OCI-LY7 (cell line): ENCODE data around the gene VANGL1. TPM values are rescaled to one million over a fixed set of nuclear protein-coding genes. Genes with fewer than 3 reads are reported as not detected.

Experiments used
- BruUV-seq: library from RNA; stranded (reverse); fragments of 400-500 nt; replicated peaks from 2 replicates; lab custom pipeline; 2021; lab: Mats Ljungman, UMichigan
- CTCF ChIA-PET: fragments of 300-600 bp; sonication (Branson Sonifier 250); formaldehyde crosslinking; loops from one replicate; lab custom pipeline; 2022; ENCODE audit warnings: antibody characterized with exemption; ENCODE audit not compliant: unreplicated experiment; lab: Charles Lee
- POLR2A ChIA-PET: fragments of 300-600 bp; sonication (Branson Sonifier 250); formaldehyde crosslinking; loops from one replicate; lab custom pipeline; 2022; ENCODE audit warnings: antibody characterized with exemption; lab: Charles Lee
- DNase-seq: peaks from one replicate; pipeline ENCODE4 v3.0.0-alpha.2; 2015; ENCODE audit warnings: low spot score
- H2AFZ ChIP-seq: fragments of 200-600 bp; sonication (generic), shearing (Covaris generic); 2 replicates; pipeline ENCODE4 v1.6.1; 2014; ENCODE audit warnings: mild to moderate bottlenecking, antibody characterized with exemption, low read length, moderate library complexity
- H3K27ac ChIP-seq: fragments of 200-600 bp; sonication (generic); 2 replicates; pipeline ENCODE4 v1.5.1; 2014; ENCODE audit warnings: mixed run types, low read depth, mild to moderate bottlenecking, moderate library complexity, low read length, inconsistent platforms; ENCODE audit not compliant: poor library complexity, severe bottlenecking
- H3K36me3 ChIP-seq: fragments of 200-600 bp; sonication (generic); 2 replicates; pipeline ENCODE4 v1.6.1; 2014; ENCODE audit warnings: mild to moderate bottlenecking, antibody characterized with exemption, low read length, moderate library complexity, mixed read lengths; ENCODE audit not compliant: insufficient read depth
- H3K4me1 ChIP-seq: fragments of 200-600 bp; sonication (generic); 2 replicates; pipeline ENCODE4 v1.5.1; 2014; ENCODE audit warnings: mild to moderate bottlenecking, low read length; ENCODE audit not compliant: insufficient read depth, poor library complexity, severe bottlenecking
- H3K4me2 ChIP-seq: fragments of 200-600 bp; sonication (generic); 2 replicates; pipeline ENCODE4 v1.6.1; 2014; ENCODE audit warnings: mild to moderate bottlenecking, low read length
- H3K4me3 ChIP-seq: fragments of 200-600 bp; sonication (generic); 2 replicates; pipeline ENCODE4 v1.5.1; 2014; ENCODE audit warnings: mild to moderate bottlenecking, low read depth, low read length; ENCODE audit not compliant: poor library complexity, severe bottlenecking
- H3K79me2 ChIP-seq: fragments of 200-600 bp; sonication (generic); 2 replicates; pipeline ENCODE4 v1.6.1; 2016; ENCODE audit warnings: low read depth, mild to moderate bottlenecking, low read length, moderate library complexity, mixed read lengths; ENCODE audit not compliant: insufficient read depth
- H3K9me2 ChIP-seq: fragments of 200-600 bp; sonication (generic); 2 replicates; pipeline ENCODE4 v1.6.1; 2016; ENCODE audit warnings: mild to moderate bottlenecking, low read length, mixed read lengths; ENCODE audit not compliant: insufficient read depth
- H3K9me3 ChIP-seq: fragments of 200-600 bp; sonication (generic); 2 replicates; pipeline ENCODE4 v1.6.1; 2014; ENCODE audit warnings: mild to moderate bottlenecking, mixed run types, low read length, mixed read lengths
- H4K20me1 ChIP-seq: fragments of 200-600 bp; sonication (generic); 2 replicates; pipeline ENCODE4 v1.6.1; 2014; ENCODE audit warnings: mild to moderate bottlenecking, antibody characterized with exemption, low read length, moderate library complexity, mixed read lengths; ENCODE audit not compliant: insufficient read depth
- CTCF ChIP-seq: fragments of 200-600 bp; sonication (generic); conservative IDR thresholded peaks from 2 replicates; pipeline ENCODE4 v1.5.1; 2014; ENCODE audit warnings: mild to moderate bottlenecking, antibody characterized with exemption, low read length, moderate library complexity, mixed read lengths
- EZH2phosphoT487 ChIP-seq: fragments of 200-600 bp; sonication (generic); IDR thresholded peaks from 2 replicates; pipeline ENCODE4 v1.6.1; 2018; ENCODE audit warnings: low read depth, borderline replicate concordance, mild to moderate bottlenecking, mixed run types, antibody characterized with exemption, low read length, moderate library complexity, mixed read lengths
- intact Hi-C: fragments of 100-400 bp; cut with micrococcal nuclease; formaldehyde crosslinking; loops from one replicate; pipeline ENCODE4 v1.10.0; 2022; ENCODE audit not compliant: unreplicated experiment
- total RNA-seq, 2 experiments: library from RNA; depleted of rRNA in 1 of 2; stranded (reverse); fragments of >200 nt in 1 of 2; shearing (Covaris generic) in 1 of 2; gene quantifications; 2 replicates each; pipeline ENCODE4 v1.2.3, GENCODE V29; 2014 to 2022

Gene VANGL1
- total RNA-seq, 2 experiments from 2014 or later, result 1.2 TPM; not detected in 1

- no TSS peak for BruUV-seq
Measured at GRCh38 chr1:115651391-115651790, 9.6 kb downstream of the VANGL1 start.

DNA sequence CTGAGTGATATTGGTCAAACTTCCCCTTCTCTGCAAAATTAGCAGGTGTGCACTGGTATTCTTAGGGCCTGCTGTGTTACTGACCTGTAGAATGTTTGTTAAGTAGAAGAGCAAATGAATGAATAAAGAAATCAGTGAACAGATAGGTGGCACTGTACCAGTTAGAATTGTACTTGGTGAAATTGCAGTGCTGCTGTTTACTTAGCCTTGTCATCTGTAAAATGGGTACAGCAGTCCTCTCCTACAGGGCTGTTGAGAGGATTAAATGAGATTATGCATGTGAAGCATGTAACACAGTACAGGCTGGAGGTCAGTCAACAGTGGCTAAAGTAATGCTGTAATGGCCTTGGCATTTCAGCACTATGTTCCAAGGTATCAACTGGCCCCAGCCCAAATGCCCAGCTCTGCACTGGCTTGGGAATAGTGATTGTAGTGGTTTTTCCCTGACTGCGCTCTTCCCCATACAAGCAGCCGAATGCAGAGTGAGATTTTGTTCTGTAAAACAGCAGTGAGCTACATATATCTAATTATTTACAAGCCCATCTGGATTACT is 10.5 kb downstream of the VANGL1 start:
- no peak overlapping the region for H3K4me2 ChIP-seq
- H3K9me2 ChIP-seq, result no peaks in the 10 kb centered on the region
- no peaks in the 10 kb centered on the region for H3K9me3 ChIP-seq
- BruUV-seq, result no TSS peak
- H2AFZ ChIP-seq, result no peak overlapping the region
- DNase-seq, result no peak
- no peak overlapping the region for H3K4me3 ChIP-seq
- intact Hi-C loops, result no loop called here
- no peaks in the 10 kb centered on the region for H4K20me1 ChIP-seq
- no peak overlapping the region for H3K27ac ChIP-seq
- POLR2A ChIA-PET, result no interaction called here
- no peak for TF ChIP-seq CTCF
- TF ChIP-seq EZH2phosphoT487, result no peak
- no peaks in the 10 kb centered on the region for H3K79me2 ChIP-seq
- no peaks in the 10 kb centered on the region for H3K36me3 ChIP-seq
- H3K4me1 ChIP-seq, result no peaks in the 10 kb centered on the region
- CTCF ChIA-PET, result no interaction called here

More at GRCh38 chr1:115651391-115651790, 9.6 kb downstream of the VANGL1 start:
- TF ChIP-seq CTCF, result no peak
- TF ChIP-seq EZH2phosphoT487, result no peak
- H3K4me3 ChIP-seq, result no peak overlapping the region
- no peaks in the 10 kb centered on the region for H3K4me1 ChIP-seq
- no peak overlapping the region for H3K4me2 ChIP-seq
- intact Hi-C loops, result no loop called here
- no peak overlapping the region for H2AFZ ChIP-seq
- H4K20me1 ChIP-seq, result no peaks in the 10 kb centered on the region
- H3K27ac ChIP-seq, result no peak overlapping the region
- no peaks in the 10 kb centered on the region for H3K36me3 ChIP-seq
- no peaks in the 10 kb centered on the region for H3K9me3 ChIP-seq
- H3K79me2 ChIP-seq, result no peaks in the 10 kb centered on the region
- ChIA-PET POLR2A (no interaction called here), CTCF (no interaction called here)
- H3K9me2 ChIP-seq, result no peaks in the 10 kb centered on the region
- no peak for DNase-seq

- intact Hi-C loops, result no loop called here
- POLR2A ChIA-PET, result no interaction called here
- TF ChIP-seq CTCF, result no peak
- no peak for TF ChIP-seq EZH2phosphoT487
- H3K4me1 ChIP-seq, result no peaks in the 10 kb centered on the region
- H3K4me2 ChIP-seq, result no peak overlapping the region
- no peak overlapping the region for H3K27ac ChIP-seq
- no peak overlapping the region for H2AFZ ChIP-seq
- H3K9me3 ChIP-seq, result no peaks in the 10 kb centered on the region
- no peaks in the 10 kb centered on the region for H4K20me1 ChIP-seq
- CTCF ChIA-PET, result no interaction called here
- no TSS peak for BruUV-seq
- H3K4me3 ChIP-seq, result no peak overlapping the region
- no peak for DNase-seq
- H3K9me2 ChIP-seq, result no peaks in the 10 kb centered on the region
- no peaks in the 10 kb centered on the region for H3K79me2 ChIP-seq
- H3K36me3 ChIP-seq, result no peaks in the 10 kb centered on the region
Measured at GRCh38 chr1:115654125-115654524, 12.4 kb downstream of the VANGL1 start.
